HepG2 (cell line): Measurements from ENCODE around the gene UBL3. TPM values are rescaled to one million over a fixed set of nuclear protein-coding genes. Genes with fewer than 3 reads are reported as not detected.

ENCODE experiments used
- ATAC-seq: fragments of 200-7000 bp; cut with Tn5 transposase; 3 replicates; pipeline ENCODE4 v1.9.1; 2020; ENCODE audit warnings: mild to moderate bottlenecking, moderate library complexity
- BruUV-seq: library from RNA; stranded (reverse); fragments of 400-500 nt; replicated peaks from 2 replicates; lab custom pipeline; 2021; lab: Mats Ljungman, UMichigan
- CTCF ChIA-PET: fragments of 300-600 bp; formaldehyde crosslinking; extraction: SDS; loops from one replicate; lab custom pipeline; 2021; ENCODE audit warnings: low total read pairs, inconsistent platforms, low intra/inter-chr PET ratio; lab: Yijun Ruan, JAX
- POLR2A ChIA-PET: fragments of 350-600 bp; sonication (Branson Sonifier 250); formaldehyde crosslinking; loops from one replicate; lab custom pipeline; 2020; ENCODE audit warnings: antibody characterized with exemption, inconsistent platforms; lab: Yijun Ruan, JAX
- DNase-seq: peaks from one replicate; pipeline ENCODE4 v3.0.0-alpha.2; 2015; ENCODE audit warnings: low spot score
- FAIRE-seq: peaks from 3 replicates; lab custom pipeline; 2011; peaks lifted over from hg19 to GRCh38; lab: Jason Lieb, UNC
- H2AFZ ChIP-seq: one replicate; pipeline ENCODE4 v1.6.1; 2011; ENCODE audit warnings: low read length, inconsistent platforms
- H3K27ac ChIP-seq: fragments of 300-600 bp; 3 replicates; pipeline ENCODE4 v1.8.0; 2011; ENCODE audit warnings: mixed run types, mild to moderate bottlenecking, mixed read lengths, low read length, inconsistent platforms; ENCODE audit not compliant: insufficient read depth; ENCODE audit errors: extremely low read length
- H3K27me3 ChIP-seq, 2 experiments: fragments of 200-600 bp in 1 of 2; 2 replicates in 1 of 2; 3 replicates in 1 of 2; pipeline versions ENCODE4 v1.6.0 to v1.8.0; 2011; ENCODE audit warnings: low read length in 2 of 2, mild to moderate bottlenecking in 2 of 2, moderate library complexity in 2 of 2, inconsistent platforms in 1 of 2; ENCODE audit not compliant: insufficient read depth in 2 of 2, control insufficient read depth in 1 of 2
- H3K36me3 ChIP-seq, 2 experiments: fragments of 200-600 bp in 1 of 2; replicated peaks in 1 of 2; 2 replicates in 1 of 2; 3 replicates in 1 of 2; pipeline versions ENCODE4 v1.5.1 to v1.8.0; 2011; ENCODE audit warnings: low read length in 2 of 2, inconsistent platforms in 1 of 2; ENCODE audit not compliant: insufficient read depth in 2 of 2, control insufficient read depth in 1 of 2
- H3K4me1 ChIP-seq: 2 replicates; pipeline ENCODE4 v1.5.1; 2012; ENCODE audit warnings: low read length, inconsistent platforms; ENCODE audit not compliant: insufficient read depth
- H3K4me2 ChIP-seq: 2 replicates; pipeline ENCODE4 v1.6.0; 2011; ENCODE audit warnings: low read depth, low read length, inconsistent platforms
- H3K4me3 ChIP-seq, 3 experiments: fragments of 200-600 bp in 1 of 3; sonication (generic), shearing (Covaris generic) in 1 of 3; replicated peaks in 1 of 3; 2 replicates each; pipeline ENCODE4 v1.5.1; 2011 to 2016; ENCODE audit warnings: low read length in 3 of 3, inconsistent platforms in 2 of 3, low read depth in 2 of 3, mild to moderate bottlenecking in 2 of 3, control low read depth in 1 of 3, mixed read lengths in 1 of 3; ENCODE audit not compliant: insufficient read depth in 1 of 3
- H3K79me2 ChIP-seq: one replicate; pipeline ENCODE4 v1.6.1; 2011; ENCODE audit warnings: low read length, inconsistent platforms; ENCODE audit not compliant: insufficient read depth
- H3K9ac ChIP-seq: 2 replicates; pipeline ENCODE4 v1.6.0; 2011; ENCODE audit warnings: mild to moderate bottlenecking, low read depth, low read length, inconsistent platforms; ENCODE audit not compliant: insufficient read depth
- H3K9me3 ChIP-seq: 2 replicates; pipeline ENCODE4 v1.5.1; 2012; ENCODE audit warnings: mild to moderate bottlenecking, low read length
- H4K20me1 ChIP-seq: 2 replicates; pipeline ENCODE4 v1.6.0; 2011; ENCODE audit warnings: inconsistent platforms, mild to moderate bottlenecking, low read length, moderate library complexity; ENCODE audit not compliant: insufficient read depth
- FOXK1 ChIP-seq: sonication (generic); formaldehyde crosslinking; IDR thresholded peaks from 2 replicates; pipeline ENCODE4 v1.4.0; 2020; ENCODE audit warnings: low read depth, missing genetic modification reagents, borderline replicate concordance
- GFI1 ChIP-seq: sonication (generic); formaldehyde crosslinking; IDR thresholded peaks from 2 replicates; pipeline ENCODE4 v1.5.0; 2020; ENCODE audit warnings: missing genetic modification reagents, mild to moderate bottlenecking, borderline replicate concordance
- HNRNPLL ChIP-seq: fragments of 200-400 bp; formaldehyde crosslinking; IDR thresholded peaks from 2 replicates; pipeline ENCODE4 v1.6.1; 2017; ENCODE audit warnings: mild to moderate bottlenecking, low read depth, low read length; ENCODE audit not compliant: poor library complexity, severe bottlenecking
- SCMH1 ChIP-seq: sonication (generic); formaldehyde crosslinking; IDR thresholded peaks from 2 replicates; pipeline ENCODE4 v1.9.0; 2021; ENCODE audit warnings: missing genetic modification reagents, mild to moderate bottlenecking, borderline replicate concordance
- SKI ChIP-seq: fragments of 450-650 bp; IDR thresholded peaks from one replicate; pipeline ENCODE4 v1.6.1; 2018; ENCODE audit warnings: mild to moderate bottlenecking; ENCODE audit not compliant: partially characterized antibody
- SMC3 ChIP-seq: IDR thresholded peaks from 2 replicates; pipeline ENCODE4 v1.6.1; 2011; ENCODE audit warnings: low read length, improper control_type of control experiment
- STAG1 ChIP-seq: sonication (generic); formaldehyde crosslinking; IDR thresholded peaks from 2 replicates; pipeline ENCODE4 v1.4.0; 2020; ENCODE audit warnings: missing genetic modification reagents
- ZBTB34 ChIP-seq: sonication (generic); formaldehyde crosslinking; IDR thresholded peaks from 2 replicates; pipeline ENCODE4 v1.8.0; 2022; ENCODE audit warnings: mild to moderate bottlenecking, missing genetic modification reagents
- ZNF224 ChIP-seq: sonication (generic); formaldehyde crosslinking; IDR thresholded peaks from 2 replicates; pipeline ENCODE4 v1.5.0; 2020; ENCODE audit warnings: mild to moderate bottlenecking, missing genetic modification reagents
- ZNF512B ChIP-seq: sonication (generic); formaldehyde crosslinking; IDR thresholded peaks from 2 replicates; pipeline ENCODE4 v1.5.1; 2020; ENCODE audit warnings: missing genetic modification reagents, mild to moderate bottlenecking, borderline replicate concordance
- ZNF543 ChIP-seq: sonication (generic); formaldehyde crosslinking; IDR thresholded peaks from 2 replicates; pipeline ENCODE4 v1.4.0; 2020; ENCODE audit warnings: mild to moderate bottlenecking, missing genetic modification reagents
- ZNF703 ChIP-seq: sonication (generic); formaldehyde crosslinking; IDR thresholded peaks from 2 replicates; pipeline ENCODE4 v1.5.1; 2020; ENCODE audit warnings: missing genetic modification reagents, mild to moderate bottlenecking, moderate library complexity, borderline replicate concordance
- ZNF816 ChIP-seq: sonication (generic); formaldehyde crosslinking; IDR thresholded peaks from 2 replicates; pipeline ENCODE4 v1.8.0; 2022; ENCODE audit warnings: missing genetic modification reagents, mild to moderate bottlenecking, borderline replicate concordance
- ZSCAN25 ChIP-seq: sonication (generic); formaldehyde crosslinking; IDR thresholded peaks from 2 replicates; pipeline ENCODE4 v1.8.0; 2022; ENCODE audit warnings: mild to moderate bottlenecking, missing genetic modification reagents
- ZSCAN29 ChIP-seq: sonication (generic); formaldehyde crosslinking; conservative IDR thresholded peaks from 2 replicates; pipeline ENCODE4 v1.4.0; 2020; ENCODE audit warnings: mild to moderate bottlenecking, missing genetic modification reagents
- WGBS: methylation state at CpG from one replicate; pipeline ENCODE4 v1.1.6; 2017; ENCODE audit warnings: low lambda C conversion rate; 5-methylcytosine and 5-hydroxymethylcytosine counted together
- in situ Hi-C: cut with HindIII; loops from 2 replicates; pipeline ENCODE4 v1.10.0; 2017; ENCODE audit warnings: low pct_unique_long_range_greater_than_20kb; ENCODE audit not compliant: extremely low pct_ligation_motif_present
- intact Hi-C: fragments of 100-400 bp; cut with micrococcal nuclease; formaldehyde crosslinking; loops from one replicate; pipeline ENCODE4 v1.10.0; 2022; ENCODE audit not compliant: unreplicated experiment
- polyA plus RNA-seq, 8 experiments: library from polyadenylated mRNA; depleted of rRNA in 3 of 8; stranded (reverse) in 7 of 8; unstranded in 1 of 8; fragments of >200 nt; fragmentation: Illumina TruSeq in 4 of 8; extraction: Trizol in 4 of 8; gene quantifications; 2 replicates each; pipeline versions ENCODE4 v1.2.1 to v1.2.3, GENCODE V29; 2011 to 2016; ENCODE audit warnings: low read depth in 4 of 8, missing spikeins in 1 of 8, mixed read lengths in 1 of 8; ENCODE audit not compliant: insufficient read depth in 1 of 8
- total RNA-seq, 5 experiments: library from RNA; depleted of rRNA; stranded (reverse); fragments of >200 nt; fragmentation: Illumina TruSeq; extraction: Trizol; gene quantifications; 2 replicates each; pipeline ENCODE4 v1.2.3, GENCODE V29; 2016; ENCODE audit warnings: low read depth in 1 of 5
- TF ChIP-seq, protein P1 (sequence below): sonication (generic); formaldehyde crosslinking; IDR thresholded peaks from 2 replicates; pipeline ENCODE4 v1.5.0; 2020; ENCODE audit warnings: mild to moderate bottlenecking, missing genetic modification reagents, moderate library complexity
- TF ChIP-seq, protein P2 (sequence below), 2 experiments: fragments of 450-650 bp in 1 of 2; sonication (generic) in 1 of 2; formaldehyde crosslinking; IDR thresholded peaks; 2 replicates each; pipeline versions ENCODE4 v1.5.0 to v1.8.0; 2020 to 2022; ENCODE audit warnings: mild to moderate bottlenecking in 1 of 2, missing genetic modification reagents in 1 of 2

UBL3 gene
- total and polyA plus RNA-seq, 2 of the 13 experiments (the other 11 are each of a cell fraction or from before 2014, with no cell fraction given): 7.4 to 9.6 TPM

- peak overlapping the region; percentile 79 for H3K4me2 ChIP-seq
- no peak overlapping the region for H3K9ac ChIP-seq
- no TSS peak for BruUV-seq
- no peak for FAIRE-seq
- ATAC-seq: no peak
- no peak overlapping the region for H3K27ac ChIP-seq
- WGBS: 85% methylated on average over 2 of the region's 2 CpGs
- ChIA-PET CTCF (interaction anchor here (1.4 to 1.5 kb wide), 2 partner anchors 79 to 267 kb away, joined by 4 to 5 read pairs; no protein-coding TSS in a partner anchor), POLR2A (no interaction called here)
- in situ Hi-C loops: loop anchor here (10.0 kb wide), 1 partner anchor 251 kb away; the partner anchor contains the start of gene SLC7A1
- no peak for DNase-seq
- no peak overlapping the region for H2AFZ ChIP-seq
- no peaks in the 10 kb centered on the region; a peak in 1 of 5 replicates for H3K27me3 ChIP-seq
- peaks cover 82% of the 10 kb centered on the region for H3K79me2 ChIP-seq
- 0 out of 6 replicates have a peak overlapping the region, but pooled peaks of 1 of the 3 experiments have one; percentile 2 for H3K4me3 ChIP-seq
- peaks cover 29% of the 10 kb centered on the region for H4K20me1 ChIP-seq
- H3K4me1 ChIP-seq: peaks cover 41% of the 10 kb centered on the region
- H3K9me3 ChIP-seq: no peaks in the 10 kb centered on the region
- H3K36me3 ChIP-seq: no peaks in the 10 kb centered on the region
- intact Hi-C loops: loop anchor here (5.0 kb wide), 1 partner anchor 33 kb away; no protein-coding TSS in a partner anchor
- no peak for TF ChIP-seq ZNF543 (CRISPR knock-in tag)
- TF ChIP-seq ZNF512B (CRISPR knock-in tag): no peak
- 0 out of 2 replicates have a peak, but pooled peaks have one; percentile 15 for TF ChIP-seq SMC3
- no peak for TF ChIP-seq ZBTB34 (CRISPR knock-in tag)
- TF ChIP-seq GFI1: no peak
- TF ChIP-seq, protein P1, sequence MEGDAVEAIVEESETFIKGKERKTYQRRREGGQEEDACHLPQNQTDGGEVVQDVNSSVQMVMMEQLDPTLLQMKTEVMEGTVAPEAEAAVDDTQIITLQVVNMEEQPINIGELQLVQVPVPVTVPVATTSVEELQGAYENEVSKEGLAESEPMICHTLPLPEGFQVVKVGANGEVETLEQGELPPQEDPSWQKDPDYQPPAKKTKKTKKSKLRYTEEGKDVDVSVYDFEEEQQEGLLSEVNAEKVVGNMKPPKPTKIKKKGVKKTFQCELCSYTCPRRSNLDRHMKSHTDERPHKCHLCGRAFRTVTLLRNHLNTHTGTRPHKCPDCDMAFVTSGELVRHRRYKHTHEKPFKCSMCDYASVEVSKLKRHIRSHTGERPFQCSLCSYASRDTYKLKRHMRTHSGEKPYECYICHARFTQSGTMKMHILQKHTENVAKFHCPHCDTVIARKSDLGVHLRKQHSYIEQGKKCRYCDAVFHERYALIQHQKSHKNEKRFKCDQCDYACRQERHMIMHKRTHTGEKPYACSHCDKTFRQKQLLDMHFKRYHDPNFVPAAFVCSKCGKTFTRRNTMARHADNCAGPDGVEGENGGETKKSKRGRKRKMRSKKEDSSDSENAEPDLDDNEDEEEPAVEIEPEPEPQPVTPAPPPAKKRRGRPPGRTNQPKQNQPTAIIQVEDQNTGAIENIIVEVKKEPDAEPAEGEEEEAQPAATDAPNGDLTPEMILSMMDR (CRISPR knock-in tag): 0 out of 2 replicates have a peak, but pooled peaks have one; percentile 8
- TF ChIP-seq ZSCAN29 (CRISPR knock-in tag): no peak
- TF ChIP-seq ZNF224 (CRISPR knock-in tag): no peak
- no peak for TF ChIP-seq ZNF816
- TF ChIP-seq HNRNPLL: no peak
- TF ChIP-seq ZSCAN25 (CRISPR knock-in tag): no peak
- TF ChIP-seq SCMH1 (CRISPR knock-in tag): no peak
- TF ChIP-seq STAG1: 0 out of 2 replicates have a peak, but pooled peaks have one; percentile 9
- no peak for TF ChIP-seq FOXK1 (CRISPR knock-in tag)
- TF ChIP-seq, protein P2, sequence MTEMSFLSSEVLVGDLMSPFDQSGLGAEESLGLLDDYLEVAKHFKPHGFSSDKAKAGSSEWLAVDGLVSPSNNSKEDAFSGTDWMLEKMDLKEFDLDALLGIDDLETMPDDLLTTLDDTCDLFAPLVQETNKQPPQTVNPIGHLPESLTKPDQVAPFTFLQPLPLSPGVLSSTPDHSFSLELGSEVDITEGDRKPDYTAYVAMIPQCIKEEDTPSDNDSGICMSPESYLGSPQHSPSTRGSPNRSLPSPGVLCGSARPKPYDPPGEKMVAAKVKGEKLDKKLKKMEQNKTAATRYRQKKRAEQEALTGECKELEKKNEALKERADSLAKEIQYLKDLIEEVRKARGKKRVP (CRISPR knock-in tag; IDR thresholded peaks at IDR 0.05): no peak
- no peak for TF ChIP-seq ZNF703 (CRISPR knock-in tag)
- TF ChIP-seq SKI: no peak
Observed at GRCh38 chr13:29845440-29846056, 4.9 kb downstream of the UBL3 start.
